ENCODE results near the gene SRP14.
"Not testable (repeated sequence)": the region's sequence is repeated elsewhere in the genome, so short reads cannot be mapped to it uniquely, and the experiment has no call there.

The SRP14 gene

GRCh38 chr15:40016224-40016865 lies 22.6 kb downstream of the SRP14 start:
- DNase-seq = no peak

DNA sequence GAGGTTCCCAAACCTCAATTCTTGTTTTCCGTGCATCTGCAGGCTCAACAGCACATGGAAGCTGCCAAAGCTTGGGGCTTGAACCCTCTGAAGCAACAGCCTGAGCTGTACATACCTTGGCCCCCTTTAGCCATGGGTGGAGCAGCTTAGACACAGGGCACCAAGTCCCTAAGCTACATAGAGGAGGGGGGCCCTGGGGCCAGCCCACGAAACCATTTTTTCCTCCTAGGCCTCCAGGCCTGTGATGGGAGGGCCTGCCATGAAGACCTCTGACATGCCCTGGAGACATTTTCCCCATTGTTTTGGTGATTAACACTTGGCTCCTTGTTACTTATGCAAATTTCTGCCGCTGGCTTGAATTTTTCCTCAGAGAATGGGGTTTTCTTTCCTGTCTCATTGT lies 24.6 kb downstream of the SRP14 start:
- no peak for DNase-seq

DNA sequence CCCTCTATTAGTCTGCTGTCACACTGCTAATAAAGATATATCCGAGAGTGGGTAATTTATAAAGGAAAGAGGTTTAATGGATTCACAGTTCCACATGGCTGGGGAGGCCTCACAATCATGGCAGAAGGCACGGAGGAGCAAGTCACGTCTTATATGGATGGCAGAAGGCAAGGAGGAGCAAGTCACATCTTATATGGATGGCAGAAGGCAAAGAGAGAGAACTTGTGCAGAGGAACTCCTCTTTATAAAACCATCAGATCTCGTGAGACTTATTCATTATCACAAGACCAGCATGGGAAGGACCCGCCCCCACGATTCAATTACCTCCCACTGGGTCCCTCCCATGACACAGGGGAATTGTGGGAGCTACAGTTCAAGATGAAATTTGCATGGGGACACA lies 25.6 kb downstream of the SRP14 start:
- DNase-seq = not testable (repeated sequence)

GRCh38 chr15:40011303-40011702 lies 27.7 kb downstream of the SRP14 start:
- DNase-seq = no peak

GRCh38 chr15:40010686-40011085 lies 28.3 kb downstream of the SRP14 start:
- no peak for DNase-seq

GRCh38 chr15:40008061-40008765 lies 30.8 kb downstream of the SRP14 start:
- no peak for DNase-seq

GRCh38 chr15:40006646-40007045 lies 32.3 kb downstream of the SRP14 start:
- no peak for DNase-seq

DNA sequence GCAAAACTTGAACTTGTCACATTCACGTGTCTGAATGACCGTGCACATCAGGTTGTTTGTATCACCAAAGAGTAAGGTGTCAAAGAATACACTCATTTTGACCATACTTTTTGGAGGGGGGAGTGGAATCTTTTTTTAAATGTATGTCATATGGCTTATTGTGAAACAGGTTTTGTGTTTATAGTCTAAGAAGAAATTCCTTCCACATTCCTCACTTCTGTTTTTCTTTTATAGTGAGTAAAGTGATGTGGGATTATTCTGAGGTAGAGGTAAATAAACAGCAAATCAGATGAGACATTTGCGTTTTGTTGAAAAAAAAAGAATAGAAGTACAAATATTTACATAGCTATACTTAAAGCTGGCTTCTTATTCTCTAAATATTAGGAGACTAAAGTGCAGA lies 33.0 kb downstream of the SRP14 start:
- no peak for DNase-seq

GRCh38 chr15:40003116-40003916 lies 35.7 kb downstream of the SRP14 start:
- DNase-seq = no peak

DNA sequence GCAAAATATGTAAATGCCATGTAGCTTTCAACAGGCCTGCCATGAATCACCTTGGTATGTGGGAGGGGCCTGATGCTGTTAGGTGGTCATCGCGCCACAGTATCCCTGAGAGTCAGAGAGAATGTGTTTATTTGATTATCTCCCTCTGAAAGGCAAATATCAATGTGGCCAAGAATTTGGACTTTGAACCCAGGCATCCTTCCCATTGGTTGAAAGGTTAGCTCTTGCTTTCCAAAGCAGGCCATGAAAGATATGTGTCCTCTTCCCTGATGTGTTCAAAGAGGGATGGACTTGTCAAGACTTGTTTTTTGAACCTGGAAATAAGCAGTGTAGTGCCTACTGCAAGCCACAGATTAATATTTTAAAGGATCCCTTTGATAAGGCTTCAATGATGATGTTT lies 36.7 kb downstream of the SRP14 start:
- no peak for DNase-seq

- DNase-seq = no peak
Measured at GRCh38 chr15:39999538-40000200, 39.3 kb downstream of the SRP14 start.

- DNase-seq = no peak
Measured at GRCh38 chr15:39998511-39999077, 40.4 kb downstream of the SRP14 start.

- DNase-seq = no peak
Measured at GRCh38 chr15:39997639-39998038, 41.3 kb downstream of the SRP14 start.

- DNase-seq = no peak
Measured at GRCh38 chr15:39997031-39997430, 42.0 kb downstream of the SRP14 start.

- not testable (repeated sequence) for DNase-seq
Measured at GRCh38 chr15:39996228-39996627, 42.8 kb downstream of the SRP14 start.

DNA sequence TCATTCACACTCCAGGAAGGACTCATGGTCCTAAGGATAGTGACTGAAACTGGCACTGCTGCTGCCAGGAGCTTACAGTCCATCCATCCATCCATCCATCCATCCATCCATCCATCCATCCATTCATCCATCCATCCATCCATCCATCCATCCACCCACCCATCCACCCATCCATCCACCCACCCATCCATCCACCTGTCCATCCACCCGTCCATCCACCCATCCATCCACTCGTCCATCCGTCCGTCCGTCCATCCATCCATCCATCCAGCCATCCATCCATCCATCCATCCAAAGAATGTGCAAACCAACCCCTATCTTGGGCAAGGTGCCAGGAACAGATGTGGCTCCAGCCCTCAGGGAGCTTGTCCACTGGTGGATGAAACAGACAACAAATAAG lies 46.0 kb downstream of the SRP14 start:
- not testable (repeated sequence) for DNase-seq

DNA sequence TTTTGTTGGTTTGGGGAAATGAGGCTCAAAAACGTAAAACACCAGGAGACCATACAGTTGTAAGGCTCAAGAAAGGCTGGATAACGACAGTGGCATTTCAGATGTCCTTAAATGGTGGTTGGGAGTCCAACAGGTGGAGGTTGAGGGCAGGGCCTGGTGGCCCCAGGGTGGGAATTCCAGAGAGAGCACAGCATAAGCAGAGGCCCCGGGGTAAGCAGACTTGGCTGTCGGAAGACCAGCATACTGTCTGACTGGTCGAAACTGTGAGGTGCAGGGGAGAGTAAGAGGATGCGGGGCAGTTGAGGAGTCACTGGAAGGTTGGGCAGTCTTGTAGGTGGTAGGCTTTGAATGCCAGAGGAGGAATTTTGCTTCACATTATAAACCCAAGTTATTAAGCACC lies 48.3 kb downstream of the SRP14 start:
- DNase-seq = no peak

DNA sequence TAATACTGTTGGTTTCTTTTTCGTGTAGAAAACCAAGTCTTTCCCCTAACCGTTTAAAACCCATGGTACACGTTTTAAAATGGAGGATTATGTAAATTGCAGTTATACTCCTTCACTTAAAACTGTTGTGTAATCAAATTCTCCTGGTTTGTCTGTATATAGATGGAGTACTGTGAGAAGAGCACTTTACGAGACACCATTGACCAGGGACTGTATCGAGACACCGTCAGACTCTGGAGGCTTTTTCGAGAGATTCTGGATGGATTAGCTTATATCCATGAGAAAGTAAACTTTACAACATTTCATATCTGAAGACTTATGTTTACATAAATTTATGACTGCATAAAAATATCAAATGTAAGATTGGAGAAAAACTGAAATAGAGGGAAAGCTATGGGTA lies 51.2 kb downstream of the SRP14 start:
- no peak for DNase-seq
